HG03457 (cell line): ENCODE data around the gene PRICKLE2.
"Not testable (repeated sequence)": the region's sequence is repeated elsewhere in the genome, so short reads cannot be mapped to it uniquely, and the experiment has no call there.

Experiments
- ATAC-seq: cut with Tn5 transposase; IDR thresholded peaks from one replicate; pipeline ENCODE4 v1.9.1; 2021; ENCODE audit warnings: moderate number of reproducible peaks; ENCODE audit not compliant: unreplicated experiment

PRICKLE2 gene

GRCh38 chr3:64104006-64104405 is 121.3 kb downstream of the PRICKLE2 start:
- ATAC-seq: no peak

GRCh38 chr3:64103131-64103530 is 122.1 kb downstream of the PRICKLE2 start:
- no peak for ATAC-seq

GRCh38 chr3:64102147-64102546 is 123.1 kb downstream of the PRICKLE2 start:
- ATAC-seq: no peak

GRCh38 chr3:64099316-64099715 is 126.0 kb downstream of the PRICKLE2 start:
- no peak for ATAC-seq

GRCh38 chr3:64098670-64099069 is 126.6 kb downstream of the PRICKLE2 start:
- ATAC-seq: no peak

- ATAC-seq: no peak
Measured at GRCh38 chr3:64097920-64098319, 127.3 kb downstream of the PRICKLE2 start.

- no peak for ATAC-seq
Measured at GRCh38 chr3:64095802-64096201, 129.5 kb downstream of the PRICKLE2 start.

GRCh38 chr3:64094713-64095079 is 130.6 kb downstream of the PRICKLE2 start:
- no peak for ATAC-seq

- no peak for ATAC-seq
Measured at GRCh38 chr3:64093825-64094712, 131.2 kb downstream of the PRICKLE2 start.

- no peak for ATAC-seq
Measured at GRCh38 chr3:64093211-64093610, 132.1 kb downstream of the PRICKLE2 start.

- no peak for ATAC-seq
Measured at GRCh38 chr3:64091501-64091900, 133.8 kb downstream of the PRICKLE2 start.

GRCh38 chr3:64089386-64089785 is 135.9 kb downstream of the PRICKLE2 start:
- not testable (repeated sequence) for ATAC-seq

- no peak for ATAC-seq
Measured at GRCh38 chr3:64088408-64089205, 136.7 kb downstream of the PRICKLE2 start.

- no peak for ATAC-seq
Measured at GRCh38 chr3:64086479-64087252, 138.6 kb downstream of the PRICKLE2 start.

GRCh38 chr3:64084640-64085039 is 140.6 kb downstream of the PRICKLE2 start:
- ATAC-seq: no peak

- no peak for ATAC-seq
Measured at GRCh38 chr3:64083575-64083974, 141.7 kb downstream of the PRICKLE2 start.

- ATAC-seq: no peak
Measured at GRCh38 chr3:64082961-64083541, 142.2 kb downstream of the PRICKLE2 start.

GRCh38 chr3:64082411-64082810 is 142.9 kb downstream of the PRICKLE2 start:
- no peak for ATAC-seq

GRCh38 chr3:64081235-64081630 is 144.0 kb downstream of the PRICKLE2 start:
- no peak for ATAC-seq

- no peak for ATAC-seq
Measured at GRCh38 chr3:64080616-64081234, 144.5 kb downstream of the PRICKLE2 start.
